ENCODE measurements around the gene CCZ1. TPM values are rescaled to one million over a fixed set of nuclear protein-coding genes. Genes with fewer than 3 reads are reported as not detected.
"Not testable (repeated sequence)": the region's sequence is repeated elsewhere in the genome, so short reads cannot be mapped to it uniquely, and the experiment has no call there.

Gene CCZ1
- total and polyA plus RNA-seq, 2 of the 13 experiments (the other 11 are each of a cell fraction or from before 2014, with no cell fraction given): 19.1 to 66.7 TPM

GRCh38 chr7:5868928-5869341 lies 29.6 kb upstream of the CCZ1 start:
- H3K27me3 ChIP-seq (ENCODE audit: control insufficient read depth in 1 of 2, insufficient read depth in 2 of 2, low read length in 2 of 2); H3K4me3 ChIP-seq (replicated peaks in 1 of 3; ENCODE audit: insufficient read depth in 1 of 3, low read depth in 2 of 3, low read length in 3 of 3); H3K9ac ChIP-seq (ENCODE audit: insufficient read depth, low read depth, low read length); H3K36me3 ChIP-seq (replicated peaks in 1 of 2; ENCODE audit: control insufficient read depth in 1 of 2, insufficient read depth in 2 of 2, low read length in 2 of 2); intact Hi-C loops (cut with micrococcal nuclease; ENCODE audit: unreplicated experiment); H3K79me2 ChIP-seq (ENCODE audit: insufficient read depth, low read length); H3K9me3 ChIP-seq (ENCODE audit: low read length); BruUV-seq (replicated peaks); H2AFZ ChIP-seq (ENCODE audit: low read length); H4K20me1 ChIP-seq (ENCODE audit: insufficient read depth, low read length); CTCF ChIA-PET (ENCODE audit: low intra/inter-chr PET ratio, low total read pairs); in situ Hi-C loops (cut with HindIII; ENCODE audit: extremely low pct_ligation_motif_present, low pct_unique_long_range_greater_than_20kb): not testable (repeated sequence)
- POLR2A ChIA-PET: interaction anchor here (1.1 to 1.2 kb wide), 2 partner anchors 13 to 88 kb away, joined by 3 read pairs; partner anchors contain the start of gene RNF216
- peak; percentile 37 for FAIRE-seq
- 0% methylated on average over 6 of the region's 6 CpGs for WGBS (ENCODE audit: low lambda C conversion rate)
- H3K27ac ChIP-seq (ENCODE audit: extremely low read length, insufficient read depth, low read length): peak overlapping the region; percentile 48
- peaks cover 32% of the 10 kb centered on the region for H3K4me1 ChIP-seq (ENCODE audit: insufficient read depth, low read length)
- ATAC-seq: peak; percentile 93
- H3K4me2 ChIP-seq (ENCODE audit: low read depth, low read length): peak overlapping the region; percentile 55
- DNase-seq (ENCODE audit: low spot score): peak; percentile 87
- TF ChIP-seq FOXA3 (CRISPR knock-in tag; IDR thresholded peaks at IDR 0.05): peak; percentile 57
- TF ChIP-seq FOSL2 (CRISPR knock-in tag; IDR thresholded peaks at IDR 0.05): peak; percentile 74
- peak; percentile 95 for TF ChIP-seq ZMYM2 (CRISPR knock-in tag; IDR thresholded peaks at IDR 0.05)
- peak; percentile 89; the same call in 1 of the 2 replicates for TF ChIP-seq ZNF280D (CRISPR knock-in tag; IDR thresholded peaks at IDR 0.05)
- TF ChIP-seq SAP130 (CRISPR knock-in tag; IDR thresholded peaks at IDR 0.05; ENCODE audit: low read depth): peak; percentile 68
- peak; percentile 43; the same call in 1 of the 2 replicates for TF ChIP-seq ZNF292 (CRISPR knock-in tag; IDR thresholded peaks at IDR 0.05; ENCODE audit: borderline replicate concordance, low read depth)
- TF ChIP-seq ZNF629 (CRISPR knock-in tag; conservative IDR thresholded peaks at IDR 0.05): 0 out of 2 replicates have a peak, but pooled peaks have one; percentile 14
- 0 out of 2 replicates have a peak, but pooled peaks have one; percentile 6 for TF ChIP-seq RARA (CRISPR knock-in tag; IDR thresholded peaks at IDR 0.05)
- TF ChIP-seq, protein P1, sequence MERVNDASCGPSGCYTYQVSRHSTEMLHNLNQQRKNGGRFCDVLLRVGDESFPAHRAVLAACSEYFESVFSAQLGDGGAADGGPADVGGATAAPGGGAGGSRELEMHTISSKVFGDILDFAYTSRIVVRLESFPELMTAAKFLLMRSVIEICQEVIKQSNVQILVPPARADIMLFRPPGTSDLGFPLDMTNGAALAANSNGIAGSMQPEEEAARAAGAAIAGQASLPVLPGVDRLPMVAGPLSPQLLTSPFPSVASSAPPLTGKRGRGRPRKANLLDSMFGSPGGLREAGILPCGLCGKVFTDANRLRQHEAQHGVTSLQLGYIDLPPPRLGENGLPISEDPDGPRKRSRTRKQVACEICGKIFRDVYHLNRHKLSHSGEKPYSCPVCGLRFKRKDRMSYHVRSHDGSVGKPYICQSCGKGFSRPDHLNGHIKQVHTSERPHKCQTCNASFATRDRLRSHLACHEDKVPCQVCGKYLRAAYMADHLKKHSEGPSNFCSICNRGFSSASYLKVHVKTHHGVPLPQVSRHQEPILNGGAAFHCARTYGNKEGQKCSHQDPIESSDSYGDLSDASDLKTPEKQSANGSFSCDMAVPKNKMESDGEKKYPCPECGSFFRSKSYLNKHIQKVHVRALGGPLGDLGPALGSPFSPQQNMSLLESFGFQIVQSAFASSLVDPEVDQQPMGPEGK (CRISPR knock-in tag; IDR thresholded peaks at IDR 0.05): peak; percentile 43; the same call in 1 of the 2 replicates
- TF ChIP-seq, protein P2, sequence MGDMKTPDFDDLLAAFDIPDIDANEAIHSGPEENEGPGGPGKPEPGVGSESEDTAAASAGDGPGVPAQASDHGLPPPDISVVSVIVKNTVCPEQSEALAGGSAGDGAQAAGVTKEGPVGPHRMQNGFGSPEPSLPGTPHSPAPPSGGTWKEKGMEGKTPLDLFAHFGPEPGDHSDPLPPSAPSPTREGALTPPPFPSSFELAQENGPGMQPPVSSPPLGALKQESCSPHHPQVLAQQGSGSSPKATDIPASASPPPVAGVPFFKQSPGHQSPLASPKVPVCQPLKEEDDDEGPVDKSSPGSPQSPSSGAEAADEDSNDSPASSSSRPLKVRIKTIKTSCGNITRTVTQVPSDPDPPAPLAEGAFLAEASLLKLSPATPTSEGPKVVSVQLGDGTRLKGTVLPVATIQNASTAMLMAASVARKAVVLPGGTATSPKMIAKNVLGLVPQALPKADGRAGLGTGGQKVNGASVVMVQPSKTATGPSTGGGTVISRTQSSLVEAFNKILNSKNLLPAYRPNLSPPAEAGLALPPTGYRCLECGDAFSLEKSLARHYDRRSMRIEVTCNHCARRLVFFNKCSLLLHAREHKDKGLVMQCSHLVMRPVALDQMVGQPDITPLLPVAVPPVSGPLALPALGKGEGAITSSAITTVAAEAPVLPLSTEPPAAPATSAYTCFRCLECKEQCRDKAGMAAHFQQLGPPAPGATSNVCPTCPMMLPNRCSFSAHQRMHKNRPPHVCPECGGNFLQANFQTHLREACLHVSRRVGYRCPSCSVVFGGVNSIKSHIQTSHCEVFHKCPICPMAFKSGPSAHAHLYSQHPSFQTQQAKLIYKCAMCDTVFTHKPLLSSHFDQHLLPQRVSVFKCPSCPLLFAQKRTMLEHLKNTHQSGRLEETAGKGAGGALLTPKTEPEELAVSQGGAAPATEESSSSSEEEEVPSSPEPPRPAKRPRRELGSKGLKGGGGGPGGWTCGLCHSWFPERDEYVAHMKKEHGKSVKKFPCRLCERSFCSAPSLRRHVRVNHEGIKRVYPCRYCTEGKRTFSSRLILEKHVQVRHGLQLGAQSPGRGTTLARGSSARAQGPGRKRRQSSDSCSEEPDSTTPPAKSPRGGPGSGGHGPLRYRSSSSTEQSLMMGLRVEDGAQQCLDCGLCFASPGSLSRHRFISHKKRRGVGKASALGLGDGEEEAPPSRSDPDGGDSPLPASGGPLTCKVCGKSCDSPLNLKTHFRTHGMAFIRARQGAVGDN (CRISPR knock-in tag; IDR thresholded peaks at IDR 0.05): 0 out of 2 replicates have a peak, but pooled peaks have one; percentile 17
- TF ChIP-seq KDM3A (CRISPR knock-in tag; IDR thresholded peaks at IDR 0.05; ENCODE audit: low read depth): peak; percentile 25; the same call in 1 of the 2 replicates
- TF ChIP-seq ZNF652 (CRISPR knock-in tag; IDR thresholded peaks at IDR 0.05; ENCODE audit: borderline replicate concordance, low read depth): peak; percentile 9; the same call in 1 of the 2 replicates
- TF ChIP-seq TEAD3 (CRISPR knock-in tag; optimal IDR thresholded peaks at IDR 0.05; ENCODE audit: borderline replicate concordance): peak; percentile 84
- peak; percentile 52 for TF ChIP-seq ZNF18 (CRISPR knock-in tag; IDR thresholded peaks at IDR 0.05; ENCODE audit: insufficient replicate concordance)
